Stimulated activated CD4-positive, alpha-beta T cell treated with anti-CD3 and anti-CD28 coated beads, Interleukin-2, amount 100 ng/mL, for 4 hours (primary cell): ENCODE results near the gene CUEDC1.

ENCODE experiments used
- DNase-seq: peaks from one replicate; pipeline ENCODE4 v3.0.0-alpha.2; 2020; ENCODE audit warnings: low read depth

The CUEDC1 gene

DNA sequence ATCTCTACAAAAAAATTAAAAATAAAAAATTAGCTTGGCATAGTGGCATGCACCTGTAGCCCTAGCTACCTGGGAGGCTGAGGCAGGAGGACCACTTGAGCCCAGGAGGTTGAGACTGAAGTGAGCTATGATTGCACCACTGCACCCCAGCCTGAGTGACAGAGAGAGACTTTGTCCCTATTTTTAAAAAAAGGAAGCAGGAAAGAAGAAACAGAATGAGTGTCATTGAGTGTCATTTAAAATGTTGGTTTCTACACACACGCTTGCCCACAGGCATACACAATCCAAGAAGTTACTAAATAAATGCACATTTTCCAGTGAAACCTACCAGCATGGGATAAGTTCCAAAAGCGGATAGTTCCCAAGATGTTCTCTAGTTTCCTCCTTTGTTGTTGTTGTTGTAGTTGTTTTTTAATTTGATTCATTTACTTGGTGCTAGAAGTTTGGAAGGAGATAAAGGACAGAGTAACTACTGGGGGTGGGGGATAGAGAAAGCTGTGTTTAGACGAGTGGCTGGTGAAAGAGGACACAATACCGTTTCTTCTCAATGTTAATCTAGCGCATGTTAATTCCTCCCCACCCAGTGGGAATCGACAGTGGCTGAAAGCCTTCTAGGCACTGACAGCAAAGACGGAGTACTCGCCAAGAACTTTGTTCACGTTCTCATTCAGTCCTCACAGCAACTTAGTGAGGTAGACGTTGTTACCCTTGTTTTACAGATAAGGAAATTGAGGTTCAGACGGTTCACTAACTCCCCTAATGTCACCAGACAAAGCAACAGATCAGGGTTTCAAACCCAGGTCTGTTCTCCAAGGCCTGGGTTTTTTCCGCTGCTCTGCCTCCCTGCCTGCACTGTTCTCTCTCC, 122.7 kb downstream of the CUEDC1 start:
- no peak for DNase-seq

DNA sequence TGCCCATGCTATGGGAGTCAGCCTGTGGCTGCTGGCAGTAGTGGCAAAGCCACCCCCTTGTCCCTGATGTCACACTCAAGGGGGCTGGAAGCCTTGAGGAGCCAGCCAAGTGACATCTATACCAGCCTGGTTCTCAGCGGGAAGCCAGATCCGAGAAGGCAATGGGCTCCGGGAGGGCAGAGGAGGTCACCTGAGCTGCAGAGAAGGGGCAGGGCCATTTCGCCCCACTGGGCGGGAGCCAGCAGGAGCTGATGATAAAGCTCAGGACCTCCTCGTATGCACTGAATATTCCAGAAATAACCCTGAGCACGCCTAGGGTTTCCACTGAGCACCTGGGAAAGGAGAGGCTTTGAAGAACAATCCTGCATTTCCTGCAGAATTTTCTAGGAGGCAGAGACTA, 124.3 kb downstream of the CUEDC1 start:
- no peak for DNase-seq

DNA sequence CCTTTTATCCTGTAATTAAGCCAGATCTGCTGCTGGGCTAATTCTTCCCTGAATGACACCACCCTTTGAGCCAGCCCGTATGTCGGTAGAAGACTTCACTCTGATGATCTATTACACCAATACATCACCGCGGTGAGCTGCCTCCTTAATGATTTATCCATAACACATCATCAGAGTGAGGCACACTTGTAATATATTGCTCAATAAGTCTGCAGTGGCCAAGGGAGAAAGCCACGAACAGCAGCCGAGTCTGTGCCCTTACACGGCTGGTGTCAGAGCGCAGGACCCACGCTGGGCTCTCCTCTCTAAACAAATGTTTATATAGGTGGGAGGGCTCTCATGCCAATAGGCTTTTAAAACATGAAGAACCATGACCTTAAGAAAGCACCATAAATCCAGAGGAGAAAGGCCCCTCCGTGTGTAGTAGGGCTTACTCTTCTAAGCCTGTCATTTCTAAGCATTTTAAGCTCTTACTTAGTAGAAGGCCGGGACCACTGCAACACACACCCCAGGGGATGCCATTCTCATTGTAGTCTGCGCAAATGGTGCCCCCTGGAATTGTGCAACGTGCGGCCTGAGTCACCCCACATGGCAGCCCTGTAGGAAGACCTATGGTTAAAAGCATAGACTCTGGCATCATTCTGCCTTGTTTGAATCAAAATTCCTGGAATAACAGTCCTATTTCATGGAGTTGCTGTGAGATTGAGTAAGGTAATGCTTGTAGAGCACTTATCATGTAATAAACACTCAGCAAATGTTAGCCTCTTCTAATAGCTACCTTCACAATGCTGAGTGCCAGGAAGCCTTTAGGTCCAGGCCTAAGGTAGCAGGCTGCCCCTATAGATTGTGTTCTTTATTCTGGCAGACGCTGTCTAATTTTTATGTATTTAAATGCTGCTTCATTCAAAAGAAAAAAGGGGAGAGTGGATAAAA, 131.5 kb downstream of the CUEDC1 start:
- DNase-seq: no peak

DNA sequence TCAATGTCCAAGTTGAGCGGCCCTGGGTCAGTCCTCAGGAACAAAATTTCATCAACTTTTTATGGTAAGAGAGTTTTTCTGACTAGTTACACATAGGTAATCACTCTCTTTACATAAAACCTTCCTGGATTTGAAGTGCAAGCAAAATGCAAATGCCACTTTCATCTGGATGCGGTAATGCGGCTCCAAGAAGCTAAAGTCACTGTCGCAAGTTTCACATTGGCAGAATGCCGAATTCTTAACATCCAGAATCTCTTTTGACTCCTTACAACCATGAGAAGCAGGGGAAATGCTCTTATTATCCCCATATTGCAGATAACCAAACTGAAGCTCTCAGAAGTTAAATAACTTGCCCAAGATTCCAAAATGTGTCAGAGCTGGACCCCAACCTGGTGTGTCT, 135.3 kb downstream of the CUEDC1 start:
- no peak for DNase-seq

DNA sequence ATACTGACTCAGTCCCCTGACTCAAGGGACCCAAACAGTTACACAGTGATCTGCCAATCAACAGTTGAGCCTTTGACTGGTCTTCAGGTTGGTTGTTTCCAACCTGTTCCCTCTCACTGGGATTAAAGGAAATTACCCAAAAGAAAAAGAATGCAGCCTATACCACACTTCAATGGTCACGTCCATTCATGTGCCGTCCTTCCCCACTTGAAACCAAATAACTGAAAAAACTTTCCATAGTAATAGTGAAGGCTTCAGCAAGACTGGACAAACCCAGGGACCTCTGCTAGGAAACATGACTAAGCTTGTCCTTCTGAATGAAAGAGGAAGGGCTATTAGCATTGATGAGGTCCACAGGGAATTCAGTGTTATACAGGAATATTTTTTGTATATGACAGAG, 135.9 kb downstream of the CUEDC1 start:
- DNase-seq: no peak

DNA sequence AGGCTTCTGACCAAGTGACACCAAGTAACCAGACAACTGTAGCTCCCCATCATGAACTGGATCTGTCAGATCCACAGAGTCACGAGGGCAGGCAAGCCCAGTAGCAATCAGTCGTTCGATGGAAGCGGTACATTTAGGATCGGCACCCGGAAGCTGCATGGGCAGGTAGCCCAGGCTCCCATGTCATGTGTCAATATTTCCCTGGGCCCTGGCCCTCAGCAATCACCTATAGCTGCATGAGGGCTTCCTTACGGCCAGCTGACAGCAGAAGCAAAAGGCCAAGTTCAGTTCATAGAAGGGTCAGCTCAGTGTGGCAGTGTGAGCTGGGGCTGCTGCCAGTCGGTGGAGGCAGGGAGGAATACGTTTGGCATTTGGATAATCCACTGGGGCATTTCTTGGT, 137.1 kb downstream of the CUEDC1 start:
- DNase-seq: no peak

DNA sequence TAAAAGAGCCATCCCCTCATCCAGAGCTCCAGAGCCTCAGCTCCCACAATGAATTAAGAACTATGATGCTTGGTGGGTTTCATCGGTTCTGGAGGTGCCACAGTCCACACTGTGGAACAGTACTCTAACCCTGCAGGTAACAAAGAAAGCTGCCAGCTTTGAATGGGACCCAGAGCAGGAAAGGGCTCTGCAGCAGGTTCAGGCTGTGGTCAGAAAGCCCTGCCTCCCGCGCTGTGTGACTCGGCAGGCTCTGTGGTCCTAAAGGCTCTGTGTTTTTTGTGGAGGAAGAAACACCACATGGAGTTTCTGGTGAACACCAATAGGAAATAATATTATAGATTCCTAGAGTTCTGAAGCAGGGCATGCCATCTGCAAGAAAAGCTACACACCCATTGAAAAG, 137.9 kb downstream of the CUEDC1 start:
- no peak for DNase-seq

DNA sequence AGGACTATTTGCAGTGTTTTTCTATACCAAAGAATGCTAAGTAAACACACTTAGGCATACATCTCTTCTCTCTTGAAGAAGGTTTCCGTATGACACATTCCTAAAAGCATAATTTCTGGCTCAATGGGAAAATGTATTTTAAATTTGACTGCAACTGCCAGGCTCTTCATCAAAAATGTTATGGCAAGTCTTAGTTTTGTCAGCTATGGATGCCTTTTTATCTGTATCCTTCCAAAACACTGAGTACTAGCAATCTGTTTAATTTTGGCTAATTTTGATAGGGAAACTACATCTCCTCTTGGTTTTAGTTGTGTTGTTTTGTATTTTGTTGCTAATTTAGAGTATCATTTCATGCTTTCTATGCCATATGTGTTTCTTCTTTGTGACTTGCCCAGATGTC, 140.8 kb downstream of the CUEDC1 start:
- DNase-seq: no peak

DNA sequence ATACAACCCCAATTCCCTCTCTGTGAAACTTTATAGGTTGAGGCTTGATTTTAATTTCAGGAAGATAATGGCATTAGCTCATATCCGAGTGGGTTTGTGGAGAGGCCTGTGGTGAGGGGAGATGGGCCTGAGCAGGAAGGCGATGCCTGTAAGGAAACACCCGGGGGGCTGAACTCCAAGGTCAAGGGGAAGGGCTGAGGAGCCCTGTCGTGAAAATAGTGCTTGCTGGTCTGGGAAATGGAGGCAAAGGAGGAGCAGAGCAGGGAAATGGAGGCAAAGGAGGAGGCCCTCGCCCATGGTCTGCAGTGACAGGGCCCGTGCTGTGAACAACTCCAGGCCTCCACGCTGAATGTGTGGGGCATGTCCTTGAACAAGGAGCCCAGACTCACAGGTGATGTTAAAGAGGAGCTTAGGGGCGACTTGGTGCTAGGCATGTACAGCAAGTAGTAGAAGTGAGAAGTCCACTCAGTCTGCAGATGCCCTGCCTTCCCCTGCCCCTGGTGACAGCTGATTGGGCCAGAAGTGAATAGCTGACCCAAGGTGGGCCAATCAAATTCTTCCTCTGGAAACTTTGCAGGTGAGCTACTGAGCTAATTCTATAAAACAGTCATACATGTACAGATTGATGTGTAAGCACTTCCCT, 143.5 kb downstream of the CUEDC1 start:
- DNase-seq: no peak
